Measurements from ENCODE around the gene PLVAP. TPM values are rescaled to one million over a fixed set of nuclear protein-coding genes. Genes with fewer than 3 reads are reported as not detected.
A peak's percentile ranks its signal among the peaks of the same experiment; 100 is the strongest.

The PLVAP gene
- total RNA-seq, 1 donor from 2014 or later: 0.58 TPM

GRCh38 chr19:17391371-17392151, 14.4 kb upstream of the PLVAP start:
- H3K4me3 ChIP-seq (ENCODE audit: low read depth, low read length): peak overlapping the region; percentile 57
- DNase-seq (ENCODE audit: low read depth): no peak
- no peak for TF ChIP-seq CTCF (conservative IDR thresholded peaks at IDR 0.05; ENCODE audit: low read depth, low read length)

GRCh38 chr19:17390665-17391370, 13.7 kb upstream of the PLVAP start:
- TF ChIP-seq CTCF (conservative IDR thresholded peaks at IDR 0.05; ENCODE audit: low read depth, low read length): peak; percentile 59
- peak overlapping the region; percentile 57 for H3K4me3 ChIP-seq (ENCODE audit: low read depth, low read length)
- DNase-seq (ENCODE audit: low read depth): no peak

DNA sequence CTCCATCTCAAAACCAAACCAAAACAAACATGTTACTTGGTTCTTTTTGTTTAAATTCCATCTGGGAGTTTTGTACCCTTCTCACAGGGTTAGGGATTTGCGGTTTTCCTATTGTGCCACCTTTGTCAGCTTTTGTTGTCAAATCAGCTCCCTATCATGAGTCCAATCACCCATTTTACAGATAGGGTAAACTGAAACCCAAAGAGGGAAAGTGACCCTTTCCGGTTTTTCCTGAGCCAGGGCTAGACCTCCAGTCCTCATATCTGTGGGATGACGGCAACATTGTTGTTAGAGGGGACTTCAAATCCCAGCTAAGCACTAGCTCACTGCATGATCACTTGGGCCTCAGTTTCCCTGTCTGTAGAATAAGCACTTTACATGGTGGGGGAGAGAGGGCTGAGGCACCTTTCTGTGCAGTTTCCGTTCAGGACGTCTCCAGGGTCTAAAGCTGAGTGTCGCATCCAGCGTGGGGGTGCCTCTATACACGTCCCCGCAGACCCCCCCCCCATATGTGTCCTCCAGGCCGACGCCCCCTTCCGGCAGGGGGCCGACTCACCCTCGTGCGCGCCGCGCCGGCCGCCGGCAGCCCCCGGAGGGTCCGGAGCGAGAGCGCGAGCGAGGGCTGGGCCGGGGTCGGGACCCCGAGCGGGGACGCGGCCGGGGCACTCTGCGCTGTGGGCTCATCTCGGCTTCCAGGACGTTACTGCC, 13.0 kb upstream of the PLVAP start:
- DNase-seq (ENCODE audit: low read depth): no peak
- no peak for TF ChIP-seq CTCF (conservative IDR thresholded peaks at IDR 0.05; ENCODE audit: low read depth, low read length)
- H3K4me3 ChIP-seq (ENCODE audit: low read depth, low read length): peak overlapping the region; percentile 57

GRCh38 chr19:17389288-17389687, 12.1 kb upstream of the PLVAP start:
- no peak for DNase-seq (ENCODE audit: low read depth)
- TF ChIP-seq CTCF (conservative IDR thresholded peaks at IDR 0.05; ENCODE audit: low read depth, low read length): no peak
- H3K4me3 ChIP-seq (ENCODE audit: low read depth, low read length): no peak overlapping the region

DNA sequence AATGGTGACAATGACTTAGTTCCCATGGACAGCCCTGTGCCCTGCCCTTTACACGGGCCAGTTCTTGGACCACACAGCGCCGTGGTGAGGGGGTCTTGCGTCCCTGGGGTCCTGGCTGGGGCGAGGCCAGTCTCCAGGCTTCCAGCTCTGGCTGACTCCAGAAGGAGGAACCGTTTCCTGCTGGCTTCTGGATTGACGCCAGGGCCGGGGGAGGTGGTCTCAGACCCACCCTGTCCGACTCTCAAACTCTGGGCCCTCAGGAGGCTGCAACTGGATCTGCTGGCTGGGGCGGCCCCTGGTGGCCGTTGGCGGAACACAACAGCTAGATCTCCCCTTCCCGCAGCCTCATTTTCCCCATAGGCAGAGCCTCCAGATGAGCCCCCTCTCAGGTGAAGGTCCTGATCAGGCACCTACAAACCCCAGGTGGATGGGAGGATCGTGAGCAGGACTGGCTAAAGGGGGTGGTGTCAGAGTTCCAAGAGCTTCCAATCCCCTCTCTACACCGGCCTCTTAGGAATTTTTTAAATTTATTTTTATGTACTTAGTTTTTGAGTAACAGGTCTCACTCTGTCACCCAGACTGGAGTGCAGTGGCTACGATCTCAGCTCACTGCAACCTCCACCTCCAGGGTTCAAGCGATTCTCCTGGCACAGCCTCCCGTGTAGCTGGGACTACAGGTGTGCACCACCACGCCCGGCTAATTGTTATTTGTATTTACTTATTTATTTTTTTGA, 8.9 kb upstream of the PLVAP start:
- no peak for DNase-seq (ENCODE audit: low read depth)
- peak; percentile 88 for TF ChIP-seq CTCF (conservative IDR thresholded peaks at IDR 0.05; ENCODE audit: low read depth, low read length)
- no peak overlapping the region for H3K4me3 ChIP-seq (ENCODE audit: low read depth, low read length)

GRCh38 chr19:17380426-17381138, 3.4 kb upstream of the PLVAP start:
- no peak for TF ChIP-seq CTCF (conservative IDR thresholded peaks at IDR 0.05; ENCODE audit: low read depth, low read length)
- no peak overlapping the region for H3K4me3 ChIP-seq (ENCODE audit: low read depth, low read length)
- no peak for DNase-seq (ENCODE audit: low read depth)

Data from epithelial cell of proximal tubule (primary cell).